Measurements from ENCODE around the gene GTF2F2.

DNA sequence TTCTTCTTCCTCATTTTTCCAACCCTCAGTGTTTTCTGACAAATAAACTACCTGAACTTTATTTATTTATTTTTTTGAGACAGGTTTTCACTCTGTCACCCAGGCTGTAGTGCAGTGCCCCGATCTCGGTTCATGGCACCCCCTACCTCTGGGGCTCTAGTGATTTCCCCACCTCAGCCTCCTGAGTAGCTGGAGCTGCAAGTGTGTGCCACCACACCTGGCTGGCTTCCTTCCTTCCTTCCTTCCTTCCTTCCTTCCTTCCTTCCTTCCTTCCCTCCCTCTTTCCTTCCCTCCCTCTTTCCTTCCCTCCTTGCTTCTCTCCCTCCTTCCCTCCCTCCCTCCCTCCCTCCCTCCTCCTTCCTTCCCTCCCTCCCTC lies 48.2 kb downstream of the GTF2F2 start:
- TF ChIP-seq MAFK (IDR thresholded peaks at IDR 0.05; ENCODE audit: low read length) (no peak), POLR2A (conservative IDR thresholded peaks at IDR 0.05) (no peak), EZH2 (IDR thresholded peaks at IDR 0.05; ENCODE audit: borderline replicate concordance, low read depth, low read length) (no peak), USF2 (CRISPR knock-in tag; IDR thresholded peaks at IDR 0.05) (no peak), ARNT (IDR thresholded peaks at IDR 0.05) (no peak), CHD2 (IDR thresholded peaks at IDR 0.05; ENCODE audit: low read depth, low read length) (no peak), ZNF354B (CRISPR knock-in tag; IDR thresholded peaks at IDR 0.05) (no peak), SPI1 (IDR thresholded peaks at IDR 0.05; ENCODE audit: borderline replicate concordance, low read depth, low read length) (no peak), NR2C1 (IDR thresholded peaks at IDR 0.05) (no peak), NR2C1 (tag; IDR thresholded peaks at IDR 0.05) (no peak), STAG1 (CRISPR knock-in tag; IDR thresholded peaks at IDR 0.05; ENCODE audit: borderline replicate concordance) (no peak), ESRRB (CRISPR knock-in tag; IDR thresholded peaks at IDR 0.05; ENCODE audit: borderline replicate concordance) (no peak), CTCF (IDR thresholded peaks at IDR 0.05 in 2 of 3, conservative IDR thresholded peaks at IDR 0.05 in 1 of 3; ENCODE audit: insufficient read depth in 2 of 3, low read depth in 1 of 3, low read length in 3 of 3) (no peak)
